Naive B cell (primary cell): ENCODE measurements around the gene DLK1. TPM values are rescaled to one million over a fixed set of nuclear protein-coding genes. Genes with fewer than 3 reads are reported as not detected.

ENCODE experiments used
- ATAC-seq, 2 donors: fragments of 150-1000 bp; cut with Tn5 transposase; 2 replicates each; pipeline ENCODE4 v1.10.0; 2021; ENCODE audit warnings: low read depth in 2 of 2, mild to moderate bottlenecking in 2 of 2, moderate library complexity in 2 of 2
- DNase-seq: peaks from one replicate; pipeline ENCODE4 v3.0.0; 2022
- H3K27ac Mint-ChIP-seq, 6 donors: one replicate each; pipeline ENCODE4 v1.8.0; 2020 to 2022; ENCODE audit warnings: mild to moderate bottlenecking in 6 of 6, mixed read lengths in 6 of 6, moderate library complexity in 5 of 6, inconsistent platforms in 2 of 6
- H3K27me3 Mint-ChIP-seq, 3 donors: one replicate each; pipeline ENCODE4 v1.8.0; 2021 to 2022; ENCODE audit warnings: mixed read lengths in 3 of 3, mild to moderate bottlenecking in 1 of 3
- H3K36me3 Mint-ChIP-seq, 2 donors: one replicate each; pipeline ENCODE4 v1.8.0; 2020 to 2022; ENCODE audit warnings: mixed read lengths in 2 of 2, inconsistent platforms in 1 of 2, mild to moderate bottlenecking in 1 of 2
- H3K4me1 Mint-ChIP-seq, 3 donors: one replicate each; pipeline ENCODE4 v1.8.0; 2020 to 2022; ENCODE audit warnings: mixed read lengths in 3 of 3, inconsistent platforms in 1 of 3, mild to moderate bottlenecking in 1 of 3, moderate library complexity in 1 of 3
- H3K4me3 Mint-ChIP-seq, 8 donors: one replicate each; pipeline ENCODE4 v1.8.0; 2020 to 2022; ENCODE audit warnings: mild to moderate bottlenecking in 8 of 8, mixed read lengths in 8 of 8, moderate library complexity in 8 of 8, inconsistent platforms in 2 of 8
- H3K9me3 Mint-ChIP-seq, 7 donors: one replicate each; pipeline ENCODE4 v1.8.0; 2020 to 2022; ENCODE audit warnings: mixed read lengths in 7 of 7, mild to moderate bottlenecking in 5 of 7, inconsistent platforms in 2 of 7, moderate library complexity in 1 of 7
- polyA plus RNA-seq, 6 donors: library from polyadenylated mRNA; unstranded; fragments of 300-500 nt; fragmentation: Illumina TruSeq; gene quantifications; one replicate each; pipeline ENCODE4 v1.2.3, GENCODE V29; 2021; ENCODE audit warnings: low read depth in 6 of 6

Gene DLK1
- polyA plus RNA-seq, 6 donors from 2014 or later, result not detected

GRCh38 chr14:100765991-100766390 lies 39.3 kb downstream of the DLK1 start:
- H3K36me3 Mint-ChIP-seq, result no peaks in the 10 kb centered on the region
- no peaks in the 10 kb centered on the region for H3K4me1 Mint-ChIP-seq
- peaks cover 0 to 20% (median 13%) of the 10 kb centered on the region in 3 donors for H3K27me3 Mint-ChIP-seq
- H3K9me3 Mint-ChIP-seq, result peaks cover 0 to 2% (median 0%) of the 10 kb centered on the region in 7 donors
- H3K27ac Mint-ChIP-seq, result no peak overlapping the region
- no peak for ATAC-seq
- DNase-seq, result no peak
- no peak overlapping the region for H3K4me3 Mint-ChIP-seq

DNA sequence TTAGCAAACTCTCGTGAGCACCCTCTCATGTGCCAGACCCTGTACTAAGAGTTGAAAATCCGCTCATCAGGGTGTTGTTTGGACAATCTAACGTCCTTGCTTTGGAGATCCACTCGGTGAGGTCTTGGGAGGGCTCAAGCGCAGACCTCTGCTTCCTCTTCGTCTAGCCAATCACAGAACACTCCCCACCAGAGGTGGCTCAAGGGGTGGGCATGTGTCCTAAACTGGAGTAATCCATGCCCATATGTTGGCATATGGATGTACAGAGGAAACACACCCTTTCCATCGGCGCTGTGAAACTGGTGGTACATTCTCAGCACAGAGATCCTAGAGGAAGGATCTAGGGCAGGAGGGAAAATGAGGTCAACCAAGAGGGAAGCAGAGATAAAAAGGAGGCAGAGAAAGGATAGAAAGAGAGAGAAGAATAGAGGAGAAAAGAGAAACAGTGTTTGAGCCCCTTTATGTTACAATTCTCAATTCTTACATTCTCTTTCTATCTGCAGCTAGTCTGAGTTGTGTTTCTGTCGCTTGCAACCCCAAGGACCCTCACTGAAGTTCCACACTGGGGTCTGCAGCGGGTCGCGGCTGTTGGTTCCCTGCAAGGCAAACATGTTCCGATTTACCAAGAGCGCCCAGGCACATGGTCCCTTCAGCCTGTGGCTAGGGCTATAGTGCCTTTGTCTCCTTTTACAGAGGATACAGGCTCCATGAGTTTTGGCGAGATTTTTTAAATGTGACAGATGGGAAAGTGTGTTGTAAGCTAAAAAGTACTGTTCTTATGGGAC lies 40.5 kb downstream of the DLK1 start:
- H3K27me3 Mint-ChIP-seq, result peaks cover 0 to 22% (median 17%) of the 10 kb centered on the region in 3 donors
- no peaks in the 10 kb centered on the region for H3K36me3 Mint-ChIP-seq
- H3K4me3 Mint-ChIP-seq, result peak overlapping the region in 1 of 8 donors; percentile 2
- H3K9me3 Mint-ChIP-seq, result peaks cover 0 to 4% (median 0%) of the 10 kb centered on the region in 7 donors
- no peaks in the 10 kb centered on the region for H3K4me1 Mint-ChIP-seq
- no peak overlapping the region for H3K27ac Mint-ChIP-seq
- ATAC-seq, result no peak
- DNase-seq, result no peak

- Mint-ChIP-seq H3K4me1 (no peaks in the 10 kb centered on the region), H3K9me3 (peaks cover 0 to 4% (median 0%) of the 10 kb centered on the region in 7 donors), H3K4me3 (no peak overlapping the region), H3K27me3 (peaks cover 7 to 22% (median 17%) of the 10 kb centered on the region in 3 donors), H3K36me3 (no peaks in the 10 kb centered on the region), H3K27ac (no peak overlapping the region)
- DNase-seq (no peak), ATAC-seq (no peak)
Measured at GRCh38 chr14:100767788-100768536, 41.3 kb downstream of the DLK1 start.

DNA sequence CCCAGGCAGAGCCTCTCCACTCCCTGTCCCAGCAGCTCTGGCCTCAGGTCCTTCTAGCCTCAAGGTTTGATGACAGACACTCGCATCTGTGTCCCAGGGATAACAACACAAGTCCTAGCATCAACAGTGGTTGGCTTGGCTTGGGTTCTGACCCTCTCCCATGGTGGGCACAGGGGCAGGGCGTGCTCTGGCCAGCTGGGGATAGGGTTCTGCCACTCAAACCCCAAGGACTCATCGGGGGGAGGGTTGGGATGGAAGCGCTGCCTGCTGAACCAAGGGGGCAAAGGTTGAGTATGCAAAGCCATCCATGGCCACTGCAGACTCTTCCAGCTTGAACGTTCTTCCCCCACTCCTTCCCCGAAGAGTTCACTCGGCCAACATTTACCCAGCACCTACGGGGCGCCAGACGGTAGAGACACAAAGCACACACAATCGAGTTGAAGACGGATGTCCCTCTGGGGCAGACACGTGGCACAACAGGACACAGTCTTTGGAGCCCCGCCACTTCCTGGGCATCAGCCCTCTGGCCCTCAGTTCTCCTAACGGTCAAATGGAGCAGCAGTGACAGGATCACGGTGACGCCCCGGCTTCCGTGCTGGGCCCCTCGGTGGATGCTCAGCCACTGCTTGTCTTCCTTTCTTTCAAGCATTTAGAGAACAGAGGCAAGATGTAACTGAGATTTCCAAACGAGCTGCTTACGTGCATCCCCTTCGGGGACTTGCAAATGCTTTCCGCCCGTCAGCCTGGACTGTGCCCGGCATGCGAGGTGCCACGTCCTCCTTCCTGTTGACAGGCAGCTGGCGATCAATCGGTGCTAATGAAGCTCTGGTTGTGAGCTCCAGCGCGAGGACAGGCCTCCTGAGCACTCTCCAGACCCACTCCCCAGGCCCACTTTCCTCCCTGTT lies 42.6 kb downstream of the DLK1 start:
- no peak for DNase-seq
- Mint-ChIP-seq H3K27ac (no peak overlapping the region), H3K4me1 (no peaks in the 10 kb centered on the region), H3K36me3 (no peaks in the 10 kb centered on the region), H3K4me3 (peak overlapping the region in 1 of 8 donors; percentile 15), H3K9me3 (peaks cover 0 to 6% (median 0%) of the 10 kb centered on the region in 7 donors), H3K27me3 (peaks cover 7 to 22% (median 17%) of the 10 kb centered on the region in 3 donors)
- ATAC-seq, result no peak

DNA sequence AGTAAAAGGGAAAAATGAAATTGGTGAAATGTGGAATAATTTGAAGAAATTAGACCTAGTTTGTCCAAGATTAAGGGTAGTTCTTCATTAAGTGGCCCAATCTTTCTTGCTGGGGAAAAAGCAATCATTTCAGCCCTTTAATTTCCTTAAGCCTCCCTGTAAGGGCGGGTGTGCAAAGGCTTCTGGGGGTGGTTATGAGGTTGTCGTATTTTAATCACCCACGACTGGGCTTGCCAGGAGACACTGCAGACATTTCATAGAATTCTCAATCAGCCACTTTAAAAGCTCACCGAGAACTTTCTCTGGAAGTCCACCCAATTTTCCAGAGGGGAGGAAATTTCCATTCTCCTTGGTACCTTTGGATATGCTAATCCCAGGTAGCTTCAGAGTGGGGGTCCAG lies 43.4 kb downstream of the DLK1 start:
- Mint-ChIP-seq H3K4me1 (no peaks in the 10 kb centered on the region), H3K9me3 (peaks cover 0 to 6% (median 0%) of the 10 kb centered on the region in 7 donors), H3K4me3 (peak overlapping the region in 1 of 8 donors; percentile 67), H3K27me3 (peaks cover 7 to 18% (median 17%) of the 10 kb centered on the region in 3 donors), H3K27ac (no peak overlapping the region), H3K36me3 (no peaks in the 10 kb centered on the region)
- DNase-seq (no peak), ATAC-seq (no peak)

- peaks cover 7 to 14% (median 12%) of the 10 kb centered on the region in 3 donors for H3K27me3 Mint-ChIP-seq
- no peak for ATAC-seq
- H3K27ac Mint-ChIP-seq, result no peak overlapping the region
Measured at GRCh38 chr14:100770605-100771120, 44.0 kb downstream of the DLK1 start.

GRCh38 chr14:100771121-100771800 lies 44.6 kb downstream of the DLK1 start:
- Mint-ChIP-seq H3K27ac (peak overlapping the region in 1 of 6 donors; percentile 38), H3K36me3 (no peaks in the 10 kb centered on the region), H3K9me3 (peaks cover 0 to 6% (median 0%) of the 10 kb centered on the region in 7 donors), H3K4me1 (no peaks in the 10 kb centered on the region), H3K4me3 (no peak overlapping the region), H3K27me3 (peaks cover 7 to 11% (median 9%) of the 10 kb centered on the region in 3 donors)
- no peak for ATAC-seq
- no peak for DNase-seq

More at GRCh38 chr14:100770605-100771120, 44.0 kb downstream of the DLK1 start:
- H3K9me3 Mint-ChIP-seq, result peaks cover 0 to 6% (median 0%) of the 10 kb centered on the region in 7 donors
- no peak for DNase-seq
- H3K36me3 Mint-ChIP-seq, result no peaks in the 10 kb centered on the region
- H3K4me3 Mint-ChIP-seq, result peak overlapping the region in 2 of 8 donors; percentile 54 to 67
- H3K4me1 Mint-ChIP-seq, result no peaks in the 10 kb centered on the region

DNA sequence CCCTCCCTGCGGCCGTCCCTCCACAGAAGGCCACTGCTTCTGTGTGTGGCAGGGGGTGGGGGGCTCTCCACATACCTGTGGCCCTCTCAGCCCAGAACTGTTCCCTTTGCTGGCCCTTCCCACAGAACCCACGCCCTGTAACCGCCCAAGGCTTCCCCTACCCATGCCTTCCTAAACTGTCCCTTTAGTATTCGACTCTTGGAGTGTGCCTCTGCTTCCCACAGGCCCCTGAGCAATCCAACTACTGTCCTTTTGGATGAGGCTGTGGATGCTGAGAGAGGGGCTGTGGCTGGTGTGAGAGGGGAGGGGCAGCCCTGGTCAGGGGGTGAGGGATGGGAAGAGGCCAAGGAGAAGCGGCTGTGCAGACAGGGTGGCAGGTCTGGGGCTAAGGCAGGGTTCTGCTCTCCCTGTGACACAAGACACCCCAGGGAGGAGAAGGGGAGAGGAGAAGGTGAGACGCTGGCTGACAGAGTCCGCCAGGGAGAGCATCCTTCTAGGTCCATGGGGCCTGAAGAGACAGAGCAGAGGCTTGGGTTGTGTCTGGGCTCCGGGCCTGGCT lies 46.0 kb downstream of the DLK1 start:
- Mint-ChIP-seq H3K27me3 (peaks cover 4 to 14% (median 7%) of the 10 kb centered on the region in 3 donors), H3K4me3 (no peak overlapping the region), H3K36me3 (no peaks in the 10 kb centered on the region), H3K4me1 (no peaks in the 10 kb centered on the region), H3K9me3 (peaks cover 0 to 6% (median 0%) of the 10 kb centered on the region in 7 donors), H3K27ac (peak overlapping the region in 1 of 6 donors; percentile 44)
- no peak for ATAC-seq
- no peak for DNase-seq

- peaks cover 0 to 6% (median 0%) of the 10 kb centered on the region in 7 donors for H3K9me3 Mint-ChIP-seq
- no peaks in the 10 kb centered on the region for H3K4me1 Mint-ChIP-seq
- H3K27ac Mint-ChIP-seq, result no peak overlapping the region
- H3K36me3 Mint-ChIP-seq, result no peaks in the 10 kb centered on the region
- H3K4me3 Mint-ChIP-seq, result no peak overlapping the region
- DNase-seq (no peak), ATAC-seq (no peak)
- H3K27me3 Mint-ChIP-seq, result peaks cover 4 to 14% (median 7%) of the 10 kb centered on the region in 3 donors
Measured at GRCh38 chr14:100773331-100774163, 46.9 kb downstream of the DLK1 start.

DNA sequence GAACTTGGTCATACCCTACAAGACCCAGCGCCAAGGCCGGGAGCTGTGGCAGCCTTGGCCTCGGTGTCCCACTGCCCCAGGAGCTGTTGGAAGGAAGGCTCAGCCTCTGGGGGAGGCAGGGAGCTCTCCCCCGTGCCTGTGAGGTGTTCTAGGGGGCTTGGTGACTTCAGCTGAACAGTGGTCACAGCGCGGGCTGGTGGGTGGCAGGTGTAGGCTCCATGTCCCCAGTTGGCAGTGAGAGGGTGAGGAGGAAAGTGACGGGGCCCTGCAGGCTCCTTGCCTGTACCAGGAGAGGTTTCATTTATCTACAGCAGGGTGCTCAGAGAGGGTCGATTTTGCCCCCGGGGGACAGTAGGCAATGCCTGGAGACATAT lies 47.5 kb downstream of the DLK1 start:
- Mint-ChIP-seq H3K27me3 (peaks cover 4 to 14% (median 7%) of the 10 kb centered on the region in 3 donors), H3K9me3 (peaks cover 0 to 6% (median 0%) of the 10 kb centered on the region in 7 donors), H3K4me1 (no peaks in the 10 kb centered on the region), H3K36me3 (no peaks in the 10 kb centered on the region), H3K27ac (no peak overlapping the region), H3K4me3 (no peak overlapping the region)
- DNase-seq (no peak), ATAC-seq (no peak)

GRCh38 chr14:100775351-100775830 lies 48.7 kb downstream of the DLK1 start:
- peaks cover 0 to 6% (median 0%) of the 10 kb centered on the region in 7 donors for H3K9me3 Mint-ChIP-seq
- H3K4me3 Mint-ChIP-seq, result no peak overlapping the region
- peaks cover 4 to 13% (median 7%) of the 10 kb centered on the region in 3 donors for H3K27me3 Mint-ChIP-seq
- no peaks in the 10 kb centered on the region for H3K36me3 Mint-ChIP-seq
- H3K4me1 Mint-ChIP-seq, result no peaks in the 10 kb centered on the region
- DNase-seq (no peak), ATAC-seq (no peak)
- H3K27ac Mint-ChIP-seq, result peak overlapping the region in 1 of 6 donors; percentile 24
